Dedifferentiated amniotic fluid mesenchymal stem cell (primary cell): ENCODE measurements around the gene ATAD3C.
"Not testable (repeated sequence)": the region's sequence is repeated elsewhere in the genome, so short reads cannot be mapped to it uniquely, and the experiment has no call there.

Source experiments
- DNase-seq: peaks from one replicate; pipeline ENCODE4 v3.0.0-alpha.2; 2016; ENCODE audit errors: extremely low spot score

Gene ATAD3C

DNA sequence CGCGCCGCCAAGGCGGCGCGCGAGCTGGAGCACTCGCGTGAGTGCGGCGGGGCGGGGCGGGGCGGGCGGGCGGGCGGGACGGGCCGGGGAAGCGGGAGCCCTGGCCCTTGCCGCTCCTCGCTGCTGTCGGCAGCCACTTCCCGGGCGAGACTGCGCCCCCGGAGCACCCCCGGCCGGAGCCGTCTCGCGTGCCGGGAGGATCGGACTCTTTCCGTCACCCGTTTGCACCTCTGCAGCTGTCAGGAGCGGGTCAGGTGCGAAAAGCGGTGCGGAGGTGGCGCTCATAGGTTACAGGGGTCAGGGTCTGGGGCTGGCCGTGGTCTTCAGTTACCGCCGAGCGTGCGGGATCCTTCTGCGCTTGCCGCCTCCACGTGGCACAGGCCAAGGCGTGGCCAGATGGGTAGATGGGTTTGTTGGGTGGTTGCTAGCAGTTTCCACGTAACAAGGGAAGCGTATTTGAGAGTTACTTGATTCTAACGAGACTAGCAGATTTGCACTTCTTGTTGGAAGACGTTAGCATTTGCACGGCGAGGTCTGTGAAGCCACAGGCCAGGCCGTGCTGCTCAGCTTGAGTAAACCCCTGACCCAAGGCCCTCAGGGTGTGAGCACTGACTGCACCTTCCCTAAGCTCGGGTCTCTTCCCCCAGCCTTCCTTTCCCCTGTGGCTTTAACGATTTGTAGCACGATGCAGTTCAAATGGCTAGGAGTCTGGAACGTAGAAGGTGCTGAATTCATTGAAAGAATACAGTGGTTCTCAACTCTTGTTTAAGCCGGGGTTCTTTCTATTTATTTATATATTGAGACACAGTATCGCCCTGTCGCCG is 22.8 kb downstream of the ATAD3C start:
- DNase-seq, result not testable (repeated sequence)

DNA sequence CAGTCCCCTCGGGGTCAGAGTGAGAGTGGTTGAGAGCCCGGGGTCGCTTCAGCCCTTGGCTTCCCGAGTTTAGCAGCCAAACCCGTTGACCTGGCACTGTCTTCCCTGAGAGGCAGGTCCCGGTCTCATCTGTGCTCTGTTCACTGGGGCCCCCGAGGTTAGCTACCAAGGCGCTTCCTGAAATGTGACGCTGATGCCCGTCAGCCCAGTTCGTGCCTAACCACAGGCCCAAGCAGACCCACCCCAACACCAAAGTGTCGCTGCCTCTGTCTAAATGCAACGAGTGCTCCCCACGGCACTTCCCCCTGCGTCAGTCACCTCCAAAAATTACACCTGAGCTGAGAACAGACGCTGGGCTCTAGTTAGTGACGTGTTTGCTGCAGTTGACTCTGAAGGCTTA is 26.5 kb downstream of the ATAD3C start:
- DNase-seq, result not testable (repeated sequence)

DNA sequence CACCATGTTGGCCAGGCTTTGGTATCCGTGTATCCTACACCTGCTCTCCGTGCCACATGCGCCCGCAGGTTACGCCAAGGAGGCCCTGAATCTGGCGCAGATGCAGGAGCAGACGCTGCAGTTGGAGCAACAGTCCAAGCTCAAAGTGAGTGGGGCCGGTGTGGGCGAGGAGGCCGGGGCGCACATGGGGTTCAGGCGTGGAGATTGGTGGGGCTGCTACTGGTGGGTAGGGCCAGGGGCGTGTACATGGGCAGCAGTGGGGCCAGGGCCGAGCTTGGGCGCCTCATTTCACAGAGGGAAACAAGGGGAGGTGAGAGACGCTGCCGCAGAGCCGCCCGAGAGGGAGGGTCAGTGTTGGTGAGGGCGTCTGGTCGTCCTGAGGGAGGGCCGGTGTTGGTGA is 27.7 kb downstream of the ATAD3C start:
- DNase-seq, result no peak

DNA sequence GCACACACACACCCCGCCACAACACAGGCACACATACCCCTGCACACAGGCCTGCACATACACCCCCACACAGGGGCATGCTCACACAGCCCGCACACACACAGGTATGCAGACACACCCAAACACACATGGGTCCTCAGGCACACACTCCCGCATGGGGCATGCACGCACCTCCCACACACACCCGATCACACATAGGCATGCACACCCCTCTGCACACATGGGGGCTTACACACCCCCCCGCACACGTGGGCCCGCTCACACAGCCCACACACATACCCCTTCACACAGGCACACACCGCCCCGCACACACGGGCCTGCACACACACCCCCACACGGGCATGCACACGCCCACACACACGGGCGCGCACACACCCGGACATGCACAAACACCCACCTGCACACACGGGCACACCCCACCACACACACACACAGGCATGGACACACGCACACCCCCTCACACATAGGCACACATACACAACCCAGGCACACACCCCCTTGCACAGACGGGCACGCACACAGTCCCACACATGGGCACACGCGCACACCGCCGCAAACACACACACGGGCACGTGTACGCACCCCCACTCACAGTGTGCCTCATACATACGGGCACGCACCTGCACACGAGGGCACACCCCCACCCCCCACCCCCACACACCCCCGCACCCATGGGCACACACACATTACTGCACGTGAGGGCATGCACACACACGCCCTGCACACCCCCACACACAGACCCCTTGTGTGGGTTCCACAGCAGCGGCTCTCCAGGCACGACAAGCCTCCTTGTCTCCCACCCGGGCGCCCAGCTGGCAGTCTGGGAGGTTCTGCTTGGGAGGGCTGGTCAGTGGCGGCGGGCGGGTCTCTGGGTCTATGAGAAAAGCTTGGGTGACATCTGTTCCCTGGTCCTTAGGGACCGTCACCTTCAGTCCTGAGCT is 30.3 kb downstream of the ATAD3C start:
- no peak for DNase-seq

DNA sequence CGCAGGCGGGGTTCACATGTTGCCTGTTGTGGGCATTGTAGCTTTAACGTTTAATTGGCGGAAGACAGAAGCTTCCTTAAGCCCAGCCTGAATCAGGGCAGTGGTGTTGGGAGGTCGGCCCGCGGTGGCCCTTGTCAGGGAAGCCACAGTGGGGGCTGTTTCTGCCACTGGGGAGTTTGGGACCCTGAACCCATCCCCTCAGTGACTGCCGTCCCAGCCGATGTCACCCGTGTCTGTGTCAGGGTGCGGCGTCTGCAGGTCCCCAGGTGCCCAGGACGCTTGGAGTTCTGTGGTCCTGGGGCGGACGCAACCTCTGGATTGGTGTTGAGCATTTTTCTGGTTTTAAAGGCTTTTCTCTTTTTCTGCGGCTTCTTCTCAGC is 31.0 kb downstream of the ATAD3C start:
- DNase-seq, result not testable (repeated sequence)

DNA sequence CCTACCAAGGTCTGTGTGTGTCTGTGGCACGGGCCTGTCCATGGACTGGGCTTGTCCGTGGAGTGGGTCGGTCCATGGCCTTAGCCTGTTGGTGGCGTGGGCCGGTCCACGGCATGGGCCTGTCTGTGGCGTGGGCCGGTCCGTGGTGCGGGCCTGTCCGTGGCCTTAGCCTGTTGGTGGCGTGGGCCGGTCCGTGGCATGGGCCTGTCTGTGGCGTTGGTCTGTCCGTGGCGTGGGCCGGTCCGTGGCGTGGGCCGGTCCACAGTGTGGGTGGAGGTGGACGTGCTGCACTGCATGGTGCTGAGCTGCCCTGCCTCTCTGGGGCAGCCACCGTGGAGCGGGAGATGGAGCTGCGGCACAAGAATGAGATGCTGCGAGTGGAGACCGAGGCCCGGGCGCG is 32.3 kb downstream of the ATAD3C start:
- not testable (repeated sequence) for DNase-seq

DNA sequence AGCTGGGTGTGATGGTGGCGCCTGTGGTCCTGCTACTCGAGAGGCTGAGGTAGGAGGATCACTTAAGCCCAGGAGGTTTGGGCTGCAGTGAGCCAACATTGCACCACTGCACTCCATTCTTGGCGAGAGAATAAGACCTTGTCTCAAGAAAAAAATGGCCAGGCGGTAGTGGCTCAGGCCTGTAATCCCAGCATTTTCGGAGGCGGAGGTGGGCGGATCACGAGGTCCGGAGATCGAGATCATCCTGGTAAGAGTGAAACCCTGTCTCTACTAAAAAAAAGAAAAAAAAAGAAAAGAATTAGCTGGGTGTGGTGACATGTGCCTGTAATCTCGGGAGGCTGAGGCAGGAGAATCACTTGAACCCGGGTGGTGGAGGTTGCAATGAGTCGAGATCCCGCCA is 33.4 kb downstream of the ATAD3C start:
- DNase-seq, result no peak

DNA sequence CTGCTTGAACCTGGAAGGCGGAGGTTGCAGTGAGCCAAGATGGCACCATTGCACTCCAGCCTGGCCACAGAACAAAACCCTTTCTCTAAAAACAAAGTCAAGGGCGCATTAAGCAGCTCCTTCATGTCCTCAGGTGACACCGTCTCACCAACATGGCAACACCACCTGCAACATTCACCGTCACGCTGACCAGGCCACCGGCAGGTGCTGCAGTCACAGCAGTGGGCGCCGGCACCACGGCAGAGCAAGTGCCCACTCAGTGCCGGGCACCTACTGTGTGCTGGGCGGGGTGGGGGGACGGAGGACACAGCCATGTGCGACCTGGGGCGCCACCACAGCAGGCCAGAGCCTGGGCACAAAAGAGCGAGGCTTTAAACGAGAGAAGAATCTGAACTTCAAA is 34.2 kb downstream of the ATAD3C start:
- DNase-seq, result no peak

DNA sequence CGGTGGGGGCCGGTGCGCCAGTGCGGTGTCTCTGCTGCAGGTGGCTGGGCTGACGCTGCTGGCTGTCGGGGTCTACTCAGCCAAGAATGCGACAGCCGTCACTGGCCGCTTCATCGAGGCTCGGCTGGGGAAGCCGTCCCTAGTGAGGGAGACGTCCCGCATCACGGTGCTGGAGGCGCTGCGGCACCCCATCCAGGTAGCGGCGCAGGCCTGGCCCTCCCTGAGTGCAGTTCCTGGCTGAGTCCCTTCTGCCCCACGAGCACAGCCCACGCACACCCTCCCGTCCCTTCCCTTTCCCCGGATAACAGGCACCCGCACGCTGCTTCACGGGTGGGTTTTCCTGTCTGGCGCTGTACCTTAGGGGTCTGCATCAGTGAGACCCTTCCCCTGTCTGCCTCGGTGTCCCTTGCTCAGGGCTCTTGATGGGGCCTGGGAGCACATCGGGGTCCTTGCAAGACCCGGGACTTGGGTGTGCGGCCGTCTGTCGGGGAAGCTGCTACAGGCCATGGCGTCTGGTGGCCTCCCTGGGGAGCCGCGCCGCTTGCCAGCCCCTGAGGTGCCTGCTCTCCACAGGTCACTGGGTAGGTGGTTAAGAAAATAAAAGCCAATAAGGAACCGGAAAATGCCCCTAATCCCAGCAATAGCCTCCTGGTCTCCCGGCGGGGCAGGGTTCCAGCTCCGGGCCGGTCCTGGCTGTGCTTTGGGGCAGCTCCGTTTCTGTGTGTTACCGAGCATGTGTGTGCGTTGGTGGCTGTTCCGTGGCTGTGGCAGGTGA is 35.7 kb downstream of the ATAD3C start:
- DNase-seq, result not testable (repeated sequence)

DNA sequence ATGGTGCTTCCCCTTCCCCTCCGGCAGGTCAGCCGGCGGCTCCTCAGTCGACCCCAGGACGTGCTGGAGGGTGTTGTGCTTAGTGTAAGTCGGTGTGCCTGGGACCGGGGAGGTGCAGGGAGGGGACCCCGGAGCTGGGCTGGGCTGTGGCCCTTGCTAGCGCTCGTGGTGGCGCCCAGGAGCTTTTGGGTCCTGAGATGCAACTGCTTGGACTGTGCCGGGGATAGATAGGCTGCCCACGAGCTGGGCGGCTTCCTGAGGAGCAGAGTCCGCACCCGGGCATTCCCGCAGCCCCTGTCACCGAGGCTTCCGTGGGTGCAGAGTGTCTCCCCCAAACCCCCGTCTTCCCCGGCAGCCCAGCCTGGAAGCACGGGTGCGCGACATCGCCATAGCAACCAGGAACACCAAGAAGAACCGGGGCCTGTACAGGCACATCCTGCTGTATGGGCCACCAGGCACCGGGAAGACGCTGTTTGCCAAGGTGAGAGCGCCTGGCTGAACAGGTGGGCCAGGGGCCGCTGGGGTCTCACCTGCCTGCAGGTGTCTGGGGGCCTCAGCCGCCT is 36.3 kb downstream of the ATAD3C start:
- not testable (repeated sequence) for DNase-seq

DNA sequence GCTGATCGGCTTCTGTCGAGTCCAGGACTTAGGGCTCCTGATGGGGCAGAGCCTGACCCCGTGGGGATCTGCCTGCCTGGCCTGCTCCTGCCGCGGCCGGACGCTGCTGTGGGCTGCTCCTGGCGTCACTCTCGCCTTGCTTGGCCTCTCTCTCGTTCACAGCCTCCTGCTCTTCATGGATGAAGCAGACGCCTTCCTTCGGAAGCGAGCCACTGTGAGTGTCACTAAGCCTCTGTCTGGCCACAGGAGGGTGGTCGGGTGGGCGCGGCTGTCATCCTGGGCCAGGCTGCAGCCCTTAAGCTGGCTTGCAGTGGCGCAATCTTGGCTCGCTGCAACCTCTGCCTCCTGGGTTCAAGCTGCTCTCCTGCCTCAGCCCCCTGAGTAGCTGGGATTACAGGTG is 38.2 kb downstream of the ATAD3C start:
- DNase-seq, result no peak

DNA sequence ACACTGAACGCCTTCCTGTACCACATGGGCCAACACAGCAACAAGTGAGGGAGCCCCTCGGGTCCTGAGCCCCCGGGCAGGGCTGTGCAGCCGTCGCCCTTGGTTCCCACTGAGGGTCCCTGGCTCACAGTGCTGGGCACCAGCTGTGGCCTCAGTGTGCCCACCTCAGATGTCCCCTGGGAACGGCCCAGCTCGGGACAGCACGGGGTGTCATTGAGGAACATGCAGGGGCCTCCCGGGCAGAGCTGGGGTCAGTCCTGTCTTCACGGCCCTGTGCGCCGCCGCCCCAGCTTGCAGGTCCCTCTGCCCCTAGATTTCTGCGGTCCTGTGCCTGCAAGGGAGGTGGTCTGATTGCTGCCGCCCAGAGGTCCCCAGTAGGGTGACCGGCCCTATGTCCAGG is 39.7 kb downstream of the ATAD3C start:
- no peak for DNase-seq

DNA sequence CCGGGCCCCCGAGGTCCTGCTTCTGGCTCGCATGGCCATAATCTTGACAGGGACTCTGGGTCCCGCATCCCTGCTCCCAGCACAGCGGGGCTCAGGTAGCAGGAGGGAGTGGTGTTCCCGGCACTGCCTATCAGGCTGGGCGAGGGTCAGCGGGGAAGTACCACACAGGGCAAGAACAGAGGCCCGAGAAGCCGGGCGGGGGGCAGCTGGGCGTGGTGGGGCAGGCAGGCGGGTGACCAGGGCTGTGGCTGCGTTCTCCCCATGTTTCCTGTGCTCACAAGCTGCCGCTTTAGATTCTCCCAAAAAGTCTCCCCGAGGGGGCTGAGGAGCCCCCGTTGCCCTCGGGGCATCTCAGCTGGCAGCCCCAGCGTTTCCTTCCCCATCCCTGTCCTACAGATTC is 40.4 kb downstream of the ATAD3C start:
- no peak for DNase-seq

DNA sequence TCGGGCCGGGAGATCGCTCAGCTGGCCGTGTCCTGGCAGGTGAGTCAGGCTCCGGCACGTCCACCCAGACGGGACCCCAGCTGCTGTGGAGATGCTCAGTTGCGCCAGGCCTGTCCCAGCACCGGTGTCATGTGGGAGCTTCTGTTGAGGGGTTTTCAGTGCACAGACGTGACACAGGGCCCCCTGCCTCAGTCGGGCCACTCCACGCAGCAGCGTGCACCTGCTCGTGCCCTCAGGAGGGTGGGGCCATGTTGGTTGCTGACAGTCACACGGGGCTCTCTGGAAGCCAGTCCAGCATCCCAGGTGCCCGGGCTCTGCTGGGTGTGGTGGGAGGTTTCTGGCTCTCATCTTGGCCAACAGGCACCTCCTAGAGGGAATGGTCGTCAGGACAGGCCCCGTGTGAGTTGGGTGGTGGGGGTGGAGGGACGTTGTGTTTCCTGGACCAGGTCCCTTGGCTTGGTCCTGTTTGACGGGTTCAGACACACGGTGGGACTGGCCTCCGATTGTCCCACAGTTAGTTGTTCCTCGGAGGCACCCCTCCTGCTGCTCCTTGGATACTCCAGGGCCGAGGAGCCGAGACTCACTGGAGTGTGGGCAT is 41.2 kb downstream of the ATAD3C start:
- DNase-seq, result no peak

DNA sequence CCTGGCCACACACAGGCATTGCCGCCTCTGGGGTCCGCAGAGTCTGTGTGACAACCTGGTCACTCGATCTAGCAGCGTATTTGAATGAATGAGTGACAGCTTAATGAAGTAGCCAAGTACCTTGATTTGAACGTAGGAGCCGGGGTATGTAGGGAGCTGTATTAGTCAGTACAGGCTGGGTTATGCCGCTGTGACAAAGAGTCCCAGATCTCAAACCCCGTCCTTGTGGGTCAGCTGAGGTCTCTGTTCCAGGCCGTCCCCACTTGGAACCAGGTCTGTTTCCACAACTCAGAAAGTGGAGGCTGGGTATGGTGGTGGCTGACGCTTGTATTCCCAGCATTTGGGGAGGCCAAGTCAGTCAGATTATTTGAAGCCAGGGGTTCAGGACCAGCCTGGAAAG is 42.1 kb downstream of the ATAD3C start:
- no peak for DNase-seq

DNA sequence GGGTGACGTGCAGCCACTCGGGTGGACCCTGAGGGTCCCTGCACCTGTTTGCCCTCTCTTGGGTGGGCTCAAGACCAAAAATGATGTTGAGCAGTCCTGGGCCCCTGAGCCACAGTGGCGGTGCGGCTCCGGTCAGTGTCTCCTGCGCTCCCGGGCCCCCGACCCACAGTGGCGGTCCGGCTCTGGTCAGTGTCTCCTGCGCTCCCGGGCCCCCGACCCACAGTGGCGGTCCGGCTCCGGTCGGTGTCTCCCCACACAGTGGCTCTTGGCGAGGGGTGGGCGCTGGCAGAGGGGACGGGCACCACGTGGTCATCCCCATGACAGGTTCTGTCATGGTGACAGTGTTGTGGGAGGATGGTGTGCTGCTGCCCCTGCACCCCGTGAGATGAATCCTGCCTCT is 44.8 kb downstream of the ATAD3C start:
- DNase-seq, result not testable (repeated sequence)

DNA sequence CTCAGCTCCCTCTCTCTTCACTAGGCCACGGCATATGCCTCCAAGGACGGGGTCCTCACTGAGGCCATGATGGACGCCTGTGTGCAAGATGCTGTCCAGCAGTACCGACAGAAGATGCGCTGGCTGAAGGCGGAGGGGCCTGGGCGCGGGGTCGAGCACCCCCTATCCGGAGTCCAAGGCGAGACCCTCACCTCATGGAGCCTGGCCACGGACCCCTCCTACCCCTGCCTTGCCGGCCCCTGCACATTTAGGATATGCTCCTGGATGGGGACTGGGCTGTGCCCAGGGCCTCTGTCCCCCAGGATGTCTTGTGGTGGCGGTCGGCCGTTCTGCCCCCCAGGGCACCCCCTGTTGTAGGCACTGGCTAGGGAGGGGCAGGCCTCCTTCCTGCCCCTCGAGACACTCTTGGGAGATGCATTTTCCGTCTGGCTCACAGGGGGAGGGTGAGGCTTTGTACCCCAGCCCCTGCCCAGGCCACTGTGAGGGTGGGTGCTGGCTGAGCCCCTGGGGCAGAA is 46.0 kb downstream of the ATAD3C start:
- DNase-seq, result not testable (repeated sequence)

DNA sequence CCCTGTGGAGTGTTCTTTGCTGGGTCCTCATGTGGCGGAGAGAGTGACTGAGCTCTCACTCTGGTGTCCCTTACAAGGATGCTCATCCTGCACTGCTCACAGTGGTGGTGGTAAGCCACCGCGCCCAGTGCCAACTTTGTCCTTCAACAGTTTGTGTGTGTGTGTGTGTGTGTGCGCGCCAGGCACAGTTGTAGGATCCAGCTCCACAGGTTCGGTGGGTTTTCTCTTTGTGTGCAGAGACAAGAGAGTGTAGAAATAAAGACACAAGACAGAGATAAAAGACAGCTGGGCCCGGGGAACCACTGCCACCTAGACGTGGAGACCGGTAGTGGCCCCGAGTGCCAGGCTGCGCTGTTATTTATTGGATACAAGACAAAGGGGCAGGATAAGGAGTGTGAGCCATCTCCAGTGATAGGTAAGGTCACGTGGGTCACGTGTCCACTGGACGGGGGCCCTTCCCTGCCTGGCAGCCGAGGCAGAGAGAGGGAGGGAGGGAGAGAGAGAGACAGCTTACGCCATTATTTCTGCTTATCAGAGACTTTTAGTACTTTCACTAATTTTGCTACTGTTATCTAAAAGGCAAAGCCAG is 55.4 kb downstream of the ATAD3C start:
- DNase-seq, result not testable (repeated sequence)

DNA sequence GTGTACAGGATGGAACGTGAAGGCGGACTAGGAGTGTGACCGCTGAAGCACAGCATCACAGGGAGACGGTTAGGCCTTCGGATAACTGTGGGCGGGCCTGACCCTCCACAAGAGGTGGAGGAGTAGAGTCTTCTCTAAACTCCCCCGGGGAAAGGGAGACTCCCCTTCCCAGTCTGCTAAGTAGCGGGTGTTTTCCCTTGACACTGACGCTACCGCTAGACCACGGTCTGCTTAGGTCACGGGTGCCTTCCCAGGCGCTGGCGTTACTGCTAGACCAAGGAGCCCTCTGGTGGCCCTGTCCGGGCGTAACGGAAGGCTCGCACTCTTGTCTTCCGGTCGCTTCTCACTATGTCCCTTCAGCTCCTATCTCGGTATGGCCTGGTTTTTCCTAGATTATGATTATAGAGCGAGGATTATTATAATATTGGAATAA is 55.9 kb downstream of the ATAD3C start:
- DNase-seq, result not testable (repeated sequence)

DNA sequence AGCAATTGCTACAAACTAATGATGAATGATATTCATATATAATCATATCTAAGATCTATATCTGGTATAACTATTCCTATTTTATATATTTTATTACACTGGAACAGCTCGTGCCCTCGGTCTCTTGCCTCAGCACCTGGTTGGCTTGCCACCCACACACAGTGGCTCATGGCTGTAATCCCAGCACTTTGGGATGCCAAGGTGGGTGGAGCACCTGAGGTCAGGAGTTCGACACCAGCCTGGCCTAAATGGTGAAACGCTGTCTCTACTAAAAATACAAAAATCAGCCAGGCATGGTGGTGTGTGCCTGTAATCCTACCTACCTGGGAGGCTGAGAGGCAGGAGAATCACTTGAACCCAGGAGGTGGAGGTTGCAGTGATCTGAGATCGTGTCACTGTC is 56.3 kb downstream of the ATAD3C start:
- DNase-seq, result not testable (repeated sequence)

DNA sequence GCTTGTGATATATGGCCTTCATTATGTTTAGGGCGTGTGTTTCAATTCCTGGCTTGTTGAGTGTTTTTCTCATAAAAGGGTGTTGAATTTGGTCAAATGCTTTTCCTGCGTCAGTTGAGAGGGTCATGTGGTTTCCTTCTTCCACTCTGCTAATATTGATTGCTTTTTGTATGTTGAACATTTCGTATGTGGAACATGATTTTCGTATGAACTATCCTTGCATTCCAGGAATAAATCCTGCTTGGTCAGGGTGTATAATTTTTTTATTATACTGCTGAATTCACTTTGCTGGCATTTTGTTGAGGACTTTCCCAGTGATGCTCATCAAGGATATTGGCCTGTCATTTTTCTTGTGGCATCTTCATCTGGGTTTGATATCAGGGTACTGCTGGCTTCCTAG is 57.8 kb downstream of the ATAD3C start:
- DNase-seq, result no peak
